Measurements from ENCODE around the gene BHMT2. TPM values are rescaled to one million over a fixed set of nuclear protein-coding genes. Genes with fewer than 3 reads are reported as not detected.

Gene BHMT2
- total RNA-seq, 4 donors from 2014 or later: 27.6 to 63.4 (median 48.0) TPM

DNA sequence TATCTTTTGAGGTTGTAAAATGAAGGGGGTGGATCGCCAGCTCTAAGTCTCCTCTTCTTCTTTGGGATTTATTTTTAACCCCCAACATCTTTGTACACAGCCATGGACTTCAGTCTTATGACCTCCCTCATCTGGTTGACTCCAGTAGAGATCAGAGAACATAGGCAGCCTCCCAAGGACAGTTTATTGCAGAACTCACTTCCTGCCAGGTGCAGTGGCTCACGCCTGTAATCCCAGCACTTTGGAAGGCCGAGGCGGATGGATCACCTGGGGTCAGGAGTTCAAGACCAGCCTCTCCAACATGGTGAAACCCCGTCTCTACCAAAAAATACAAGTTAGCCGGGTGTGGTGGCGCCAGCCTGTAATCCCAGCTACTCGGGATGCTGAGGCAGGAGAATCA, 39.2 kb downstream of the BHMT2 start:
- Histone ChIP-seq H3K36me3 (no peaks in the 10 kb centered on the region), H3K4me1 (peaks cover 0 to 18% (median 0%) of the 10 kb centered on the region in 4 donors), H3K27me3 (peaks cover 0 to 33% of the 10 kb centered on the region in 2 donors), H3K27ac (no peak overlapping the region), H3K4me3 (no peak overlapping the region), H3K9me3 (no peaks in the 10 kb centered on the region)
- TF ChIP-seq POLR2A (IDR thresholded peaks at IDR 0.05) (no peak), EP300 (IDR thresholded peaks at IDR 0.05) (no peak)
- TF ChIP-seq, protein P1, sequence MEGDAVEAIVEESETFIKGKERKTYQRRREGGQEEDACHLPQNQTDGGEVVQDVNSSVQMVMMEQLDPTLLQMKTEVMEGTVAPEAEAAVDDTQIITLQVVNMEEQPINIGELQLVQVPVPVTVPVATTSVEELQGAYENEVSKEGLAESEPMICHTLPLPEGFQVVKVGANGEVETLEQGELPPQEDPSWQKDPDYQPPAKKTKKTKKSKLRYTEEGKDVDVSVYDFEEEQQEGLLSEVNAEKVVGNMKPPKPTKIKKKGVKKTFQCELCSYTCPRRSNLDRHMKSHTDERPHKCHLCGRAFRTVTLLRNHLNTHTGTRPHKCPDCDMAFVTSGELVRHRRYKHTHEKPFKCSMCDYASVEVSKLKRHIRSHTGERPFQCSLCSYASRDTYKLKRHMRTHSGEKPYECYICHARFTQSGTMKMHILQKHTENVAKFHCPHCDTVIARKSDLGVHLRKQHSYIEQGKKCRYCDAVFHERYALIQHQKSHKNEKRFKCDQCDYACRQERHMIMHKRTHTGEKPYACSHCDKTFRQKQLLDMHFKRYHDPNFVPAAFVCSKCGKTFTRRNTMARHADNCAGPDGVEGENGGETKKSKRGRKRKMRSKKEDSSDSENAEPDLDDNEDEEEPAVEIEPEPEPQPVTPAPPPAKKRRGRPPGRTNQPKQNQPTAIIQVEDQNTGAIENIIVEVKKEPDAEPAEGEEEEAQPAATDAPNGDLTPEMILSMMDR (IDR thresholded peaks at IDR 0.05): no peak
- DNase-seq (ENCODE audit: low spot score in 2 of 2): no peak
- 84 to 87% methylated on average over 8 of the region's 8 CpGs for WGBS, 2 donors

GRCh38 chr5:79109527-79110492, 40.2 kb downstream of the BHMT2 start:
- Histone ChIP-seq H3K4me1 (peaks cover 0 to 18% (median 0%) of the 10 kb centered on the region in 4 donors), H3K27me3 (peaks cover 0 to 33% of the 10 kb centered on the region in 2 donors), H3K4me3 (no peak overlapping the region), H3K36me3 (no peaks in the 10 kb centered on the region), H3K27ac (no peak overlapping the region), H3K9me3 (no peaks in the 10 kb centered on the region)
- TF ChIP-seq, protein P1 (IDR thresholded peaks at IDR 0.05): peak in 1 of 5 experiments; percentile 5
- TF ChIP-seq EP300 (IDR thresholded peaks at IDR 0.05): no peak
- TF ChIP-seq POLR2A (IDR thresholded peaks at IDR 0.05): no peak
- DNase-seq (ENCODE audit: low spot score in 2 of 2): peak in 1 of 2 donors; percentile 12
- WGBS, 2 donors: 56 to 58% methylated on average over 15 of the region's 15 CpGs

DNA sequence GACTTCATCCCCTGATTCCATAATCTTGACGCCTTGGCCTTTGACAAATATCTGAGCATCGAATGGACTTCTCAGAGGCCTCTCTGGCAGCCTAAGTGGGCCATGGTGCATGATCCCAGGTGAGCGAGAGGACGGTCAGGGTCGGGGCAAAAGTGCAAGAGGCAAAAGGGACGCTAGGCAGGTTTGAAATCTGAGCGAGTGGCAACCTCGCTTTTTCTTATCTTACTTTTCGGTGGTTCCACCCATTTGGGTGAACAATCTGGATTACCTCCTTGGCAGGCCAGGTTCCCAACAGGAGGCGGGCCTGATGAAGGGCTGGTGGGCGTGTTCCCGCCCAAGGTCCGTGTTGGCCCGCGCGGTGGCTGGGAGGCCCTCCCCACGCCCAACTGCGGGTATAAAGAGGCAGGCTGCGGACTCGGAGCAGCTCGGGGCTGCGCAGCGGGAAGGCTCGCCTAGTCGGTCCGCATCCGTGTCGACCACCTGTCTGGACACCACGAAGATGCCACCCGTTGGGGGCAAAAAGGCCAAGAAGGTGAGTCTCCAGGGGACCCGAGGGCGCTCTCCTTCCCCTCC, 41.9 kb downstream of the BHMT2 start, which contains the start of gene BHMT:
Gene BHMT (plus strand): TSS at position 423 of the 573 bp plus-strand sequence. CDS start 77 bp downstream, at position 500.
- Histone ChIP-seq H3K27me3 (peaks cover 0 to 33% of the 10 kb centered on the region in 2 donors), H3K4me3 (no peak within 1 kb of the TSS), H3K9me3 (no peaks in the 10 kb centered on the region), H3K27ac (no peak within 1 kb of the TSS), H3K36me3 (no peaks in the 10 kb centered on the region), H3K4me1 (peaks cover 0 to 18% (median 0%) of the 10 kb centered on the region in 4 donors)
- WGBS, 2 donors: 26 to 37% methylated on average over 17 to 32 of the region's 32 CpGs
- TF ChIP-seq EP300 (IDR thresholded peaks at IDR 0.05): no peak
- TF ChIP-seq POLR2A (IDR thresholded peaks at IDR 0.05): no peak
- TF ChIP-seq, protein P1 (IDR thresholded peaks at IDR 0.05): no peak
- no peak for DNase-seq (ENCODE audit: low spot score in 2 of 2)

GRCh38 chr5:79111960-79112702, 42.6 kb downstream of the BHMT2 start:
- WGBS, 2 donors: 10 to 11% methylated on average over 37 to 39 of the region's 39 CpGs
- DNase-seq (ENCODE audit: low spot score in 2 of 2): no peak
- peaks cover 0 to 18% (median 0%) of the 10 kb centered on the region in 4 donors for H3K4me1 ChIP-seq
- no peak overlapping the region for H3K4me3 ChIP-seq
- no peaks in the 10 kb centered on the region for H3K36me3 ChIP-seq
- H3K27ac ChIP-seq: no peak overlapping the region
- TF ChIP-seq POLR2A (IDR thresholded peaks at IDR 0.05): no peak
- TF ChIP-seq, protein P1 (IDR thresholded peaks at IDR 0.05): no peak
- no peaks in the 10 kb centered on the region for H3K9me3 ChIP-seq
- H3K27me3 ChIP-seq: peaks cover 0 to 33% of the 10 kb centered on the region in 2 donors

Data from tibial nerve (tissue), 4 donors.